ENCODE measurements around the gene SLC46A1.
A peak's percentile ranks its signal among the peaks of the same experiment; 100 is the strongest.

Gene SLC46A1

GRCh38 chr17:28398280-28398981 lies 7.6 kb downstream of the SLC46A1 start:
- Mint-ChIP-seq H3K27ac (ENCODE audit: low read depth) (peak overlapping the region; percentile 45), H3K27me3 (no peaks in the 10 kb centered on the region), H3K4me3 (no peak overlapping the region), H3K36me3 (ENCODE audit: insufficient read depth) (peaks cover 8% of the 10 kb centered on the region), H3K9me3 (no peaks in the 10 kb centered on the region), H3K4me1 (no peaks in the 10 kb centered on the region)
- no peak for DNase-seq (ENCODE audit: low spot score in 2 of 2)
- no peak for ATAC-seq (replicated peaks; ENCODE audit: extremely low read depth, poor library complexity, severe bottlenecking)

GRCh38 chr17:28397687-28398279 lies 8.2 kb downstream of the SLC46A1 start:
- DNase-seq (ENCODE audit: low spot score in 2 of 2) = no peak
- no peak for ATAC-seq (replicated peaks; ENCODE audit: extremely low read depth, poor library complexity, severe bottlenecking)
- Mint-ChIP-seq H3K27ac (ENCODE audit: low read depth) (peak overlapping the region; percentile 45), H3K27me3 (no peaks in the 10 kb centered on the region), H3K4me3 (no peak overlapping the region), H3K4me1 (no peaks in the 10 kb centered on the region), H3K36me3 (ENCODE audit: insufficient read depth) (peaks cover 10% of the 10 kb centered on the region), H3K9me3 (no peaks in the 10 kb centered on the region)

- Mint-ChIP-seq H3K36me3 (ENCODE audit: insufficient read depth) (peaks cover 12% of the 10 kb centered on the region), H3K9me3 (no peaks in the 10 kb centered on the region), H3K4me1 (no peaks in the 10 kb centered on the region), H3K27ac (ENCODE audit: low read depth) (no peak overlapping the region), H3K27me3 (no peaks in the 10 kb centered on the region), H3K4me3 (no peak overlapping the region)
- ATAC-seq (replicated peaks; ENCODE audit: extremely low read depth, poor library complexity, severe bottlenecking) (no peak), DNase-seq (ENCODE audit: low spot score in 2 of 2) (no peak)
Measured at GRCh38 chr17:28397275-28397674, 8.7 kb downstream of the SLC46A1 start.

GRCh38 chr17:28396635-28397239 lies 9.3 kb downstream of the SLC46A1 start:
- H3K27me3 Mint-ChIP-seq = no peaks in the 10 kb centered on the region
- ATAC-seq (replicated peaks; ENCODE audit: extremely low read depth, poor library complexity, severe bottlenecking) (no peak), DNase-seq (ENCODE audit: low spot score in 2 of 2) (no peak)
- no peaks in the 10 kb centered on the region for H3K4me1 Mint-ChIP-seq
- H3K36me3 Mint-ChIP-seq (ENCODE audit: insufficient read depth) = peaks cover 12% of the 10 kb centered on the region
- no peak overlapping the region for H3K4me3 Mint-ChIP-seq
- no peaks in the 10 kb centered on the region for H3K9me3 Mint-ChIP-seq
- no peak overlapping the region for H3K27ac Mint-ChIP-seq (ENCODE audit: low read depth)

- ATAC-seq (replicated peaks; ENCODE audit: extremely low read depth, poor library complexity, severe bottlenecking) (no peak), DNase-seq (ENCODE audit: low spot score in 2 of 2) (no peak)
- Mint-ChIP-seq H3K9me3 (no peaks in the 10 kb centered on the region), H3K4me1 (no peaks in the 10 kb centered on the region), H3K27ac (ENCODE audit: low read depth) (no peak overlapping the region), H3K36me3 (ENCODE audit: insufficient read depth) (peaks cover 18% of the 10 kb centered on the region), H3K4me3 (no peak overlapping the region), H3K27me3 (no peaks in the 10 kb centered on the region)
Measured at GRCh38 chr17:28395968-28396367, 10.0 kb downstream of the SLC46A1 start.

GRCh38 chr17:28395426-28395825 lies 10.6 kb downstream of the SLC46A1 start:
- peaks cover 23% of the 10 kb centered on the region for H3K36me3 Mint-ChIP-seq (ENCODE audit: insufficient read depth)
- no peak overlapping the region for H3K4me3 Mint-ChIP-seq
- no peaks in the 10 kb centered on the region for H3K27me3 Mint-ChIP-seq
- ATAC-seq (replicated peaks; ENCODE audit: extremely low read depth, poor library complexity, severe bottlenecking) = no peak
- H3K9me3 Mint-ChIP-seq = no peaks in the 10 kb centered on the region
- no peak for DNase-seq (ENCODE audit: low spot score in 2 of 2)
- no peaks in the 10 kb centered on the region for H3K4me1 Mint-ChIP-seq
- H3K27ac Mint-ChIP-seq (ENCODE audit: low read depth) = peak overlapping the region; percentile 17

GRCh38 chr17:28394337-28395116 lies 11.5 kb downstream of the SLC46A1 start:
- DNase-seq (ENCODE audit: low spot score in 2 of 2) (no peak), ATAC-seq (replicated peaks; ENCODE audit: extremely low read depth, poor library complexity, severe bottlenecking) (no peak)
- no peaks in the 10 kb centered on the region for H3K4me1 Mint-ChIP-seq
- no peaks in the 10 kb centered on the region for H3K9me3 Mint-ChIP-seq
- H3K36me3 Mint-ChIP-seq (ENCODE audit: insufficient read depth) = peaks cover 31% of the 10 kb centered on the region
- H3K27me3 Mint-ChIP-seq = no peaks in the 10 kb centered on the region
- H3K4me3 Mint-ChIP-seq = no peak overlapping the region
- no peak overlapping the region for H3K27ac Mint-ChIP-seq (ENCODE audit: low read depth)

- H3K27ac Mint-ChIP-seq (ENCODE audit: low read depth) = no peak overlapping the region
- H3K36me3 Mint-ChIP-seq (ENCODE audit: insufficient read depth) = peaks cover 39% of the 10 kb centered on the region
- no peaks in the 10 kb centered on the region for H3K9me3 Mint-ChIP-seq
- H3K4me1 Mint-ChIP-seq = peaks cover 4% of the 10 kb centered on the region
- H3K27me3 Mint-ChIP-seq = no peaks in the 10 kb centered on the region
- H3K4me3 Mint-ChIP-seq = no peak overlapping the region
- no peak for ATAC-seq (replicated peaks; ENCODE audit: extremely low read depth, poor library complexity, severe bottlenecking)
- no peak for DNase-seq (ENCODE audit: low spot score in 2 of 2)
Measured at GRCh38 chr17:28392491-28392890, 13.5 kb downstream of the SLC46A1 start.

- Mint-ChIP-seq H3K27me3 (no peaks in the 10 kb centered on the region), H3K9me3 (no peaks in the 10 kb centered on the region), H3K36me3 (ENCODE audit: insufficient read depth) (peaks cover 37% of the 10 kb centered on the region), H3K27ac (ENCODE audit: low read depth) (no peak overlapping the region), H3K4me1 (peaks cover 6% of the 10 kb centered on the region), H3K4me3 (no peak overlapping the region)
- ATAC-seq (replicated peaks; ENCODE audit: extremely low read depth, poor library complexity, severe bottlenecking) = no peak
- DNase-seq (ENCODE audit: low spot score in 2 of 2) = no peak
Measured at GRCh38 chr17:28391401-28391800, 14.6 kb downstream of the SLC46A1 start.

- Mint-ChIP-seq H3K36me3 (ENCODE audit: insufficient read depth) (peaks cover 37% of the 10 kb centered on the region), H3K4me3 (no peak overlapping the region), H3K4me1 (peaks cover 6% of the 10 kb centered on the region), H3K9me3 (no peaks in the 10 kb centered on the region), H3K27ac (ENCODE audit: low read depth) (no peak overlapping the region), H3K27me3 (no peaks in the 10 kb centered on the region)
- DNase-seq (ENCODE audit: low spot score in 2 of 2) (no peak), ATAC-seq (replicated peaks; ENCODE audit: extremely low read depth, poor library complexity, severe bottlenecking) (no peak)
Measured at GRCh38 chr17:28390984-28391383, 15.0 kb downstream of the SLC46A1 start.

- Mint-ChIP-seq H3K36me3 (ENCODE audit: insufficient read depth) (peaks cover 35% of the 10 kb centered on the region), H3K4me3 (no peak overlapping the region), H3K9me3 (no peaks in the 10 kb centered on the region), H3K27ac (ENCODE audit: low read depth) (no peak overlapping the region), H3K4me1 (peaks cover 8% of the 10 kb centered on the region), H3K27me3 (no peaks in the 10 kb centered on the region)
- DNase-seq (ENCODE audit: low spot score in 2 of 2) = no peak
- no peak for ATAC-seq (replicated peaks; ENCODE audit: extremely low read depth, poor library complexity, severe bottlenecking)
Measured at GRCh38 chr17:28390563-28390962, 15.4 kb downstream of the SLC46A1 start.

- no peak for DNase-seq (ENCODE audit: low spot score in 2 of 2)
- Mint-ChIP-seq H3K36me3 (ENCODE audit: insufficient read depth) (peaks cover 39% of the 10 kb centered on the region), H3K9me3 (no peaks in the 10 kb centered on the region), H3K4me1 (peaks cover 12% of the 10 kb centered on the region), H3K27ac (ENCODE audit: low read depth) (no peak overlapping the region), H3K27me3 (no peaks in the 10 kb centered on the region), H3K4me3 (no peak overlapping the region)
- no peak for ATAC-seq (replicated peaks; ENCODE audit: extremely low read depth, poor library complexity, severe bottlenecking)
Measured at GRCh38 chr17:28390141-28390540, 15.9 kb downstream of the SLC46A1 start.
